Neuronal stem cell (in vitro differentiated cells): ENCODE results near the gene KIAA1958.
A peak's percentile ranks its signal among the peaks of the same experiment; 100 is the strongest.
"Not testable (repeated sequence)": the region's sequence is repeated elsewhere in the genome, so short reads cannot be mapped to it uniquely, and the experiment has no call there.

ENCODE experiments used
- DNase-seq: peaks from one replicate; pipeline ENCODE4 v3.0.0-alpha.2; 2013; ENCODE audit warnings: low spot score
- H2AFZ ChIP-seq: one replicate; pipeline ENCODE4 v1.6.1; 2013; ENCODE audit warnings: mild to moderate bottlenecking, low read length, inconsistent platforms
- H2AK5ac ChIP-seq: 2 replicates; pipeline ENCODE4 v1.6.1; 2013; ENCODE audit warnings: low read depth, mild to moderate bottlenecking, inconsistent platforms, low read length, moderate library complexity, mixed read lengths
- H2BK120ac ChIP-seq: 2 replicates; pipeline ENCODE4 v1.6.1; 2013; ENCODE audit warnings: low read depth, mild to moderate bottlenecking, inconsistent platforms, low read length, moderate library complexity, mixed read lengths
- H2BK12ac ChIP-seq: one replicate; pipeline ENCODE4 v1.6.1; 2013; ENCODE audit warnings: low read length, inconsistent platforms
- H2BK15ac ChIP-seq: 2 replicates; pipeline ENCODE4 v1.6.1; 2013; ENCODE audit warnings: mild to moderate bottlenecking, low read length, inconsistent platforms, mixed read lengths
- H2BK5ac ChIP-seq: one replicate; pipeline ENCODE4 v1.6.1; 2013; ENCODE audit warnings: inconsistent platforms, mild to moderate bottlenecking, low read length, moderate library complexity
- H3K14ac ChIP-seq: one replicate; pipeline ENCODE4 v1.6.1; 2013; ENCODE audit warnings: low read length, inconsistent platforms
- H3K18ac ChIP-seq: 2 replicates; pipeline ENCODE4 v1.6.1; 2013; ENCODE audit warnings: low read length, inconsistent platforms
- H3K23ac ChIP-seq: 2 replicates; pipeline ENCODE4 v1.6.1; 2013; ENCODE audit warnings: low read depth, mild to moderate bottlenecking, mixed read lengths, low read length, inconsistent platforms; ENCODE audit not compliant: poor library complexity
- H3K27ac ChIP-seq: replicated peaks from 3 replicates; pipeline ENCODE4 v1.5.1; 2013; ENCODE audit warnings: low read length, inconsistent platforms
- H3K27me3 ChIP-seq, 3 experiments: 2 replicates each; pipeline ENCODE4 v1.6.1; 2013; ENCODE audit warnings: low read length in 3 of 3, mild to moderate bottlenecking in 2 of 3, inconsistent platforms in 1 of 3, low read depth in 1 of 3, mixed read lengths in 1 of 3, moderate library complexity in 1 of 3; ENCODE audit not compliant: control insufficient read depth in 3 of 3, insufficient read depth in 3 of 3
- H3K36me3 ChIP-seq, 2 donors: replicated peaks in 1 of 2; 2 replicates each; pipeline ENCODE4 v1.6.1; 2013; ENCODE audit warnings: low read length in 2 of 2; ENCODE audit not compliant: control insufficient read depth in 2 of 2, insufficient read depth in 2 of 2
- H3K4ac ChIP-seq: 2 replicates; pipeline ENCODE4 v1.6.1; 2013; ENCODE audit warnings: inconsistent platforms, mild to moderate bottlenecking, low read length, moderate library complexity
- H3K4me1 ChIP-seq, 2 donors: 1 replicate in 1 of 2; 2 replicates in 1 of 2; pipeline ENCODE4 v1.6.1; 2013; ENCODE audit warnings: low read length in 2 of 2, low read depth in 1 of 2; ENCODE audit not compliant: control insufficient read depth in 2 of 2, insufficient read depth in 1 of 2
- H3K4me2 ChIP-seq: one replicate; pipeline ENCODE4 v1.6.1; 2013; ENCODE audit warnings: mild to moderate bottlenecking, low read length, inconsistent platforms; ENCODE audit not compliant: insufficient read depth, poor library complexity, severe bottlenecking
- H3K4me3 ChIP-seq, 2 donors: 2 replicates each; pipeline ENCODE4 v1.5.1; 2013; ENCODE audit warnings: low read length in 2 of 2, mild to moderate bottlenecking in 2 of 2, inconsistent platforms in 1 of 2, moderate library complexity in 1 of 2
- H3K79me1 ChIP-seq: one replicate; pipeline ENCODE4 v1.6.1; 2013; ENCODE audit warnings: low read depth, mild to moderate bottlenecking, inconsistent platforms, low read length, moderate library complexity
- H3K9ac ChIP-seq: one replicate; pipeline ENCODE4 v1.6.1; 2013; ENCODE audit warnings: mild to moderate bottlenecking, low read depth, low read length, inconsistent platforms; ENCODE audit not compliant: poor library complexity
- H3K9me3 ChIP-seq, 2 donors: replicated peaks in 1 of 2; 2 replicates each; pipeline versions ENCODE3 to v1.6.1; 2013; ENCODE audit warnings: low read length in 2 of 2, mild to moderate bottlenecking in 2 of 2, inconsistent platforms in 1 of 2, low read depth in 1 of 2, mixed read lengths in 1 of 2, moderate library complexity in 1 of 2; ENCODE audit not compliant: control insufficient read depth in 2 of 2, insufficient read depth in 1 of 2
- H4K8ac ChIP-seq: one replicate; pipeline ENCODE4 v1.6.1; 2013; ENCODE audit warnings: low read depth, mild to moderate bottlenecking, inconsistent platforms, low read length, moderate library complexity
- H4K91ac ChIP-seq: one replicate; pipeline ENCODE4 v1.6.1; 2013; ENCODE audit warnings: low read length, low read depth, mild to moderate bottlenecking, inconsistent platforms; ENCODE audit not compliant: poor library complexity
- WGBS, 2 donors: extraction: QIAGEN DNeasy Blood & Tissue Kit; methylation state at CpG; one replicate each; pipeline ENCODE4 v1.1.7; 2013; ENCODE audit warnings: missing lambda C conversion rate in 2 of 2, mixed read lengths in 1 of 2; ENCODE audit not compliant: insufficient read length in 2 of 2, insufficient replicate concordance in 1 of 2; ENCODE audit errors: extremely low coverage in 2 of 2; 5-methylcytosine and 5-hydroxymethylcytosine counted together

The KIAA1958 gene

DNA sequence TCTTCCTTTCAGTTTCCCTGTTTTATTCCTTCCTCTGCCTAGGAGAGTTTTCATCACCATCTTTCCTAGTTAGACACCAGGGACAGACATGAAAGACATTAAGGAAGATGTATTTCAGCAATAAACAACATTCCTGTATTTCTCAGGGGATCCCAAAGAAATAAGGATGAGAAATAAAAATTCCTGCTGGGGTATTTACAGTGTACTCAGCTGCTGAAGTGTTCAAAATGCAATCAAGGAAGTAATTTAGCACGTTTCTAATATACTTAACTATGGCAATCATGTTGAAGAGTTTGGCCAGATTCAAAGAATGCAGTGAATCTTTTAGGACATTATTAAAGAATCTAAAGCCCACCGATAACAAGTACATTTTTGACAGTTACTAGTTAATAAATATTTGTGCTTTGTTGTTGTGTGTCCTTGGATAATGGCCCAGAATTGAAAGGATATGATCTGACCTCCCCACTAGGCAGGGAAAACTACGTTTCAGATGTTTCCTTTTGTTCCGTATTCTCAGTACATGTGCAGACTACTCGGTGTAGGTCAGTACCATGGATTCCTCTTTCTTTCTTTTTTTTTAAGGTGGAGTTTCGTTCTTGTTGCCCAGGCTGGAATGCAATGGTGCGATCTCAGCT lies 184.5 kb downstream of the KIAA1958 start:
- Histone ChIP-seq H3K4ac (no peak overlapping the region), H3K4me2 (no peak overlapping the region), H2AK5ac (no peak overlapping the region), H2AFZ (no peak overlapping the region), H3K9ac (no peak overlapping the region), H4K91ac (no peak overlapping the region), H3K36me3 (peaks cover 4 to 6% of the 10 kb centered on the region in 2 donors), H3K23ac (no peak overlapping the region), H4K8ac (no peak overlapping the region), H3K4me3 (no peak overlapping the region), H3K27ac (no peak overlapping the region), H3K4me1 (no peaks in the 10 kb centered on the region), H3K79me1 (no peaks in the 10 kb centered on the region), H3K27me3 (no peaks in the 10 kb centered on the region), H2BK120ac (no peak overlapping the region), H2BK5ac (no peak overlapping the region), H3K18ac (no peak overlapping the region), H3K9me3 (peaks cover 0 to 3% of the 10 kb centered on the region in 2 donors), H2BK15ac (no peak overlapping the region), H3K14ac (no peak overlapping the region), H2BK12ac (no peak overlapping the region)
- no CpG with 5 or more reads among the region's 7 CpGs for WGBS, 2 donors
- no peak for DNase-seq

DNA sequence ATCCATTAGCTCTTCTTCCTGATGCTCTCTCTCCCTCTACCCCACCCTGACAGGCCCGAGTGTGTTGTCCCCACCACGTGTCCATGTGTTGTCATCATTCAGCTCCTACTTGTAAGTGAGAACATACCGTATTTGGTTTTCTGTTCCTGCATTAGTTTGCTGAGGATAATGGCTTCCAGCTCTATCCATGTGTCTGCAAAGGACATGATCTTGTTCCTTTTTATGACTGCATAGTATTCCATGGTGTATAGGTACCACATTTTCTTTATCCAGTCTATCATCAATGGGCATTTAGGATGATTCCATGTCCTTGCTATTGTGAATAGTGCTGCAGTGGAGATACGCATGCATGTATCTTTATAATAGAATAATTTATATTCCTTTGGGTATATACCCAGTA lies 186.6 kb downstream of the KIAA1958 start:
- not testable (repeated sequence) for H3K36me3 ChIP-seq, H2BK15ac ChIP-seq, H2BK5ac ChIP-seq, H3K4me2 ChIP-seq, DNase-seq, H4K91ac ChIP-seq, H3K79me1 ChIP-seq, H2BK12ac ChIP-seq, H3K14ac ChIP-seq, H3K27ac ChIP-seq, H2AK5ac ChIP-seq, H4K8ac ChIP-seq, H3K23ac ChIP-seq, H3K27me3 ChIP-seq, H3K9ac ChIP-seq, H3K18ac ChIP-seq, H2BK120ac ChIP-seq, H3K4me1 ChIP-seq, H2AFZ ChIP-seq, H3K4ac ChIP-seq, H3K4me3 ChIP-seq
- H3K9me3 ChIP-seq: peaks cover 5 to 12% of the 10 kb centered on the region in 2 donors
- no CpG with 5 or more reads among the region's 4 CpGs for WGBS, 2 donors

DNA sequence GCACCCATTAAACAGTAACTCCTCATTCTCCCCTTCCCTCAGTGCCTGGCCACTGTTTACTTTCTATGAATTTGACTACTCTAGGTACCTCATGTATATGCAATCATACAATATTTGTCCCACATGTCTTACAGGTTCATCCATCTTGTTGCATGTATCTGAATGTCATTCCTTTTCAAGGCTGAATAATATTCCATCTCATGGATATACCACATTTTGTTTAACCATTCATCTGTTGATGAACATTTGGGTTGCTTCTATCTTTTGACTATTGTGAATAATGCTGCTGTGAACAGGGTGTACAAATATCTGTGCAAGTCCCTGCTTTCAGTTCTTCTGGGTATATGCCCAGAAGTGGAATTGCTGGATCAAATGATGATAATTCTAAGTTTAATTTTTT lies 190.4 kb downstream of the KIAA1958 start:
- no peak overlapping the region for H2AK5ac ChIP-seq
- H3K36me3 ChIP-seq: peaks cover 0 to 1% of the 10 kb centered on the region in 2 donors
- H3K79me1 ChIP-seq: no peaks in the 10 kb centered on the region
- H2BK15ac ChIP-seq: no peak overlapping the region
- H2BK5ac ChIP-seq: no peak overlapping the region
- H3K9ac ChIP-seq: no peak overlapping the region
- no peak overlapping the region for H3K23ac ChIP-seq
- DNase-seq: no peak
- no peaks in the 10 kb centered on the region for H3K27me3 ChIP-seq
- H4K8ac ChIP-seq: no peak overlapping the region
- H2AFZ ChIP-seq: no peak overlapping the region
- no peak overlapping the region for H4K91ac ChIP-seq
- no peak overlapping the region for H2BK120ac ChIP-seq
- H3K4ac ChIP-seq: no peak overlapping the region
- H3K4me3 ChIP-seq: no peak overlapping the region
- no peak overlapping the region for H2BK12ac ChIP-seq
- no peak overlapping the region for H3K14ac ChIP-seq
- H3K9me3 ChIP-seq: peaks cover 6 to 12% of the 10 kb centered on the region in 2 donors
- H3K4me2 ChIP-seq: no peak overlapping the region
- no peak overlapping the region for H3K18ac ChIP-seq
- no peak overlapping the region for H3K27ac ChIP-seq
- H3K4me1 ChIP-seq: peaks cover 0 to 3% of the 10 kb centered on the region in 2 donors

DNA sequence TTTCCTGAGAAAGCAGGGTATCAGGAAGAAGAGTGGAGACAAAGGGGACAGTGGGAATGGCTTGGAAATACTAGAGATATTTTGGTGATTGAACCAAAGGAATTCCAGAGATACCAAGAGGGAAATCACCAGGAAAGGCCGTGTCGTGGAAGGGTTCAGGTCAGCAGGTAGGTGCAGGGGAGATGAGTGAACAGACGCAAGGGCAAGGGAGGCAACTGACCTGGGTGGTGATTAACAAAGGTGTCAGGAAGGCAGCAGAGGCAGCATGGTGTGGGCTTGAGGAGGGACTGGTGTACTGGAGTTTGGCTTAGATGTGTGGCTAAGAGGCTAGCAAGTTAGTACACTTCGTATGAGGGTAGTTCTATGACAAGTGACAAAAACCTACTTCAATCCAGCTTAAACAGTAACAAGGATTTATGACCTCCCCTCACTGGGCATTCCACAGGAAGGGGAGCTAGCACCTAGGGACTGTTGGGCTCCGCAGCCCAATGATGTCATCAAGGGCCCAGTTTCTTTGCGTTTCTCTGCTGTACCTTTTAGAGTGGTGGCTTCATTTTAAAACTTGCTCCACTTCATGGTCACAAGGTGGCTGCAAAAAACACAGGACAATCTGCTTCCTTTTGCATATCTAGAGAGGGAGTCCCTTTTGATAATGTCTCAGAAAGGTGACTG lies 194.2 kb downstream of the KIAA1958 start:
- no peak for DNase-seq
- no peak overlapping the region for H2BK5ac ChIP-seq
- H3K4me2 ChIP-seq: no peak overlapping the region
- H3K27ac ChIP-seq: no peak overlapping the region
- H4K91ac ChIP-seq: no peak overlapping the region
- no peak overlapping the region for H3K14ac ChIP-seq
- no peak overlapping the region for H3K4me3 ChIP-seq
- H2AK5ac ChIP-seq: no peak overlapping the region
- no peak overlapping the region for H3K9ac ChIP-seq
- peak overlapping the region; percentile 32 for H4K8ac ChIP-seq
- peaks cover 2 to 16% of the 10 kb centered on the region in 2 donors for H3K36me3 ChIP-seq
- H3K9me3 ChIP-seq: peaks cover 6 to 17% of the 10 kb centered on the region in 2 donors
- H3K23ac ChIP-seq: no peak overlapping the region
- H3K27me3 ChIP-seq: no peaks in the 10 kb centered on the region
- no peak overlapping the region for H3K18ac ChIP-seq
- peak overlapping the region; percentile 23 for H2BK12ac ChIP-seq
- no peak overlapping the region for H3K4ac ChIP-seq
- WGBS, 2 donors: no CpG with 5 or more reads among the region's 6 CpGs
- no peak overlapping the region for H2BK15ac ChIP-seq
- no peaks in the 10 kb centered on the region for H3K79me1 ChIP-seq
- H2BK120ac ChIP-seq: no peak overlapping the region
- no peak overlapping the region for H2AFZ ChIP-seq
- peaks cover 0 to 3% of the 10 kb centered on the region in 2 donors for H3K4me1 ChIP-seq
